Umbilical cord (tissue), 2 donors: ENCODE measurements around the gene CTNS. TPM values are rescaled to one million over a fixed set of nuclear protein-coding genes. Genes with fewer than 3 reads are reported as not detected.
"Not testable (repeated sequence)": the region's sequence is repeated elsewhere in the genome, so short reads cannot be mapped to it uniquely, and the experiment has no call there.

Experiments used
- DNase-seq: peaks from one replicate; pipeline ENCODE4 v3.0.0-alpha.2; 2015; ENCODE audit warnings: low spot score
- total RNA-seq: library from RNA; depleted of rRNA; stranded (reverse); fragments of >200 nt; gene quantifications from one replicate; pipeline ENCODE4 v1.2.3, GENCODE V29; 2014; ENCODE audit warnings: low replicate concordance; ENCODE audit not compliant: insufficient read depth

CTNS gene
- total RNA-seq, 1 donor from 2014 or later: 12.0 TPM

GRCh38 chr17:3682033-3682432 lies 45.5 kb downstream of the CTNS start:
- DNase-seq: no peak

DNA sequence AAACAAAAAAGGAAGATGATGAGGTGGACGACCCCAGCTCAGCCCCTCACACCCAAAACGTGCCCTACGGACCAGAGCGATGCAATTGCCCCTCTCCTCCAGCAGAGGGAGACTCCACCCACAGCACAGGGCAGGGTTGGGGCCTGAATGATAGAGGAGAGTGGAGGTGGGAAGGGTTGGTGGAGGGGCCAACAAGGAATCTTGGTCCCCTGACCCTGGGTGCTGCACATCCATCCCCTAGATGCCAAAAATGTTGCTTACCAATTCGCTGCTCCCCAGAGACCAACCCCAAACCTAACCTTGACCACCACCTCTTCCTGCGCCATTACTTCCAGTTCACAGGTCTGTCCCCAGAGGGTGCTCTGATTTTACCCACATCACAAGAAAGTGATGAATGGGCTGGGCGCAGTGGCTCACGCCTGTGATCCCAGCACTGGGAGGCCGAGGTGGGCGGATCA lies 46.5 kb downstream of the CTNS start:
- no peak for DNase-seq

- no peak for DNase-seq
Observed at GRCh38 chr17:3685174-3685573, 48.6 kb downstream of the CTNS start.

DNA sequence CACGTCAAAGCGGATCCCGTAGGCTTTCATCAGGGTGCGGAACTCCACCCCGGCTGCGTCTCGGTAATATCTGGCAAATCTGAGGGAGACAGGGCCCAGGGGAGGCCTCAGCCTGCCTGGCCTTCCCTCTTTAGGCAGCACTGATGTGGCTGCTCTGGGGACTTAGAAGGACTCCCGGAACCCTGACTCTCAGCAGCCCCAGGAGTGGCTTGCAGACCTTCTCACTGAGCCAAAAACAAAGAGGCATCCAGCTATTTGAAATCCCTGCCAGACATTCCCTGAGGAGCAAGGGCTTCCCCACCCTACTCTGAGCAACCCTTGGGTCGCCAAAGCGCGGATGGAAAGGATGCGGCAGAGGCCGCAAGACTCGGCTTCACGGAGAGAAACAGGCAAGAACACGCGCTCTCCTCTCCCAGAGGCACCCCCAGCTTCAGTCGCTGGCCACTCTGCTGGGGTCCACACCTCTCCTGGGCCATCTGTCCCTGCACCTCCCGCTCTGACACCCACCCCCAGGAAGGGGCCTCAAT lies 51.5 kb downstream of the CTNS start:
- no peak for DNase-seq

DNA sequence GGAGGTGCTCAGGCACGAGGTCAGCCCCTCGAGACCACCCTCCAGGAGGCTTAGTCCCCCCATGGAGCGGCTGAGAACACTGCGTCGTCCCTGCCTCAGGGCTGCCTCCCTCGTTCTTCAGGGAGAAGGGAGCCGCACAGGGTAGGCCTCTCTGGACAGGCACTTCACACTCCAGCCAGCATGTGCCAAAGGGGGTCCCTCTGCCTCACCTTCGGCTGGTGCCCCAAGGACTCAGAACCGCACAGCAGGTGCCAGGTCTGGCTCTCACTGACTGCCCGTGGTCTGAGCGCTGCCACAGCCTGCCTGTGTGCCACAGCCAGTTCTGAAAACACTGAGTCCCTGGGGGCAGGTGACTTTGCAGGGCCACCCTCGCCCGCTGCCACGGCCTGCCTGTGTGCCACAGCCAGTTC lies 52.3 kb downstream of the CTNS start:
- DNase-seq: no peak

DNA sequence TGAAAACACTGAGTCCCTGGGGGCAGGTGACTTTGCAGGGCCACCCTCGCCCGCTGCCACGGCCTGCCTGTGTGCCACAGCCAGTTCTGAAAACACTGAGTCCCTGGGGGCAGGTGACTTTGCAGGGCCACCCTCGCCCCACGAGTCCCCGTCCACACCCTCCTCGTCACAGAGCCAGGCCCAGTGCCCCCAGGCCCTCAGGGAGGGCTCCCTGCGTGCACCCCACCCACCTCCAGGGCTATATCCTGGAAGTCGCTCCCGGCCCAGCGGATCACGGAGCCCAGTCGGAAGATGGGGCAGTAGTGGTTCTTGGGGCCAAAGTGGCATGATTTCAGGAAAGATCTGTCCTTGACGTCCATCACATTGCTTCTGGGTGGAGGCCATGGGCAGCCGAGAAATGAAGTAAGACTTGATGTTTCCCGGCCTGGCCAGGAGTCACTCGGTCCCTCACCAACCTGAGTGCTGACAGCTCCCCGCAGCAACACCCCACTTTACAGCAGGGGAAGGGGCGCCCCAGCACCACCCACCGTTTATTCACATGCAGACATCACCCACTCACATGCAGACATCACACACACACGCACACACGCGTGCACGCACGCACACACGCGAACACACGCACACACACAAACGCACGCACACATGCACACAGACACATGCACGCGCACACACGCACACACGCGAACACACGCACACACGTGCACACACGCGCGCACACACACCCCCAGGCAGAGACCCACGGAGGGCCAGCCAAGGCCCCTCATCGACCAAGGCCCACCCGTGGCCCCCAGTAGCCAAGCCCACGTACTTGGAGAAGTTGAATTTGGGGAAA lies 52.9 kb downstream of the CTNS start:
- no peak for DNase-seq

DNA sequence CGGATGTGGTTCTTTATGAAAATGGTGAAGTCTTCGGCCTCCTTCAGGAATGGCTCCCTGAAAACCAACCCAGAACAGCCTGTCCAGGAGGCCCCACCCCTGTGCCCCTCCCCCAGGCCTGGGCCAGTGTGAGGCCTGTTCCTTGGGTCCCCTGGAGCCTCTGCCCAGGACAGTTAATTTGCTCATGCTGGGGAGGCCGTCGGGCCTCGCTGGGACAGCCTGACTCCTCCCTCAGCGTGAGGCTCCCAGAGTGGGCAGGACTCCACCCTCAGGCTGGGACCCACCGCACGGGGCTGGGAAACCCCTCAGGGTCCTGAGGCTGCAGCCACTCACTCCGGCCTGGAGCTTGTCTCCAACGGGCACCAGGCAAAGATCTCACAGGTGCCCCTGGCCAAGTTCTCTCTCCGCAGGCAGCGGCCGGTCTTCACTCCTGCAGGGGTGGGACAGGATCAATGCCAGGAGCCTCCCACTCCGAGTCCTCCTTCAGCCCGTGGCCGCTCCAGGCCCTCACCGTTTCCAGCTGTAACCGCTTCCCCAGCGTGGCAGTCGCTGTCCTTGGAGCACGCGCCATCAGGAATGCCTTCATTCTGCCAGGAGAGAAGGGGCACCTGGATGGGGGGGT lies 53.6 kb downstream of the CTNS start:
- DNase-seq: no peak

- no peak for DNase-seq
Observed at GRCh38 chr17:3691617-3692067, 55.1 kb downstream of the CTNS start.

- DNase-seq: no peak
Observed at GRCh38 chr17:3692346-3692745, 55.8 kb downstream of the CTNS start.

- DNase-seq: no peak
Observed at GRCh38 chr17:3693141-3693540, 56.6 kb downstream of the CTNS start.

GRCh38 chr17:3693829-3694231 lies 57.3 kb downstream of the CTNS start:
- no peak for DNase-seq

- DNase-seq: no peak
Observed at GRCh38 chr17:3695129-3695722, 58.7 kb downstream of the CTNS start.

DNA sequence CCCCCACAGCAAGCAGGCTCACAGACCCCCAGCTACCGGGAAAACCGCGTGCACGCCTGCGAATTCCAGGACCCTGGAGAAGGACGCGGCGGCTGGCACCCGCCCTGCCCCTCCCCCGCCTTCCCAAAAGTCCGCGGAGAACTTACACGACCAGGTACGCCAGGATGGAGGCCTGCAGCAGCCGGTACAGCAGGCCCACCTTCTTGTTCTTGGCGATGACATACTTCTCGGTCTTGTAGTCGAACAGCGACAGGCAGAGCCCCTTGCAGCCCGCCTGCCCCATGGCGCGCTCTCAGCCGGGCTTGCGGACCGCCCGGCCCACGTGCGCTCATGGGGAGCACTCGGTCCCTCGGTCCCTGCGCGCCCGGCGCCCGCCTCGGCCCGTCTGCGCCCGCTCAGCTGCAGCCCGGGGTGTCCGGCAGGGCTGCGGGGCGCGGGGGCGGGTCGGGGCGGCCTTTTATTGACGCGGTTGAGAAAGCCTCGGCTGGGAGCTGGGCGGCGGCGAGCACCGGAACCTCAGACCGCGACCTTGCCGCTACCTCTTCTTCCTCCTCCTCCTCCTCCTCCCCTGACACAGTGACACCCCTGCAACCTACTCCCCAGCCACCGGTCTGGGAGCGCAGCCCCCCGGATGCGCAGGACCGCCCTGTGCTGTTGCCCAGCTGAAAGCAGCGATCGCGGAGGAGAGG lies 59.3 kb downstream of the CTNS start, which contains the start of gene P2RX5:
Gene P2RX5 (minus strand): TSS at position 433 of the 689 bp plus-strand sequence. CDS start 150 bp downstream, at position 283.
- DNase-seq: no peak

DNA sequence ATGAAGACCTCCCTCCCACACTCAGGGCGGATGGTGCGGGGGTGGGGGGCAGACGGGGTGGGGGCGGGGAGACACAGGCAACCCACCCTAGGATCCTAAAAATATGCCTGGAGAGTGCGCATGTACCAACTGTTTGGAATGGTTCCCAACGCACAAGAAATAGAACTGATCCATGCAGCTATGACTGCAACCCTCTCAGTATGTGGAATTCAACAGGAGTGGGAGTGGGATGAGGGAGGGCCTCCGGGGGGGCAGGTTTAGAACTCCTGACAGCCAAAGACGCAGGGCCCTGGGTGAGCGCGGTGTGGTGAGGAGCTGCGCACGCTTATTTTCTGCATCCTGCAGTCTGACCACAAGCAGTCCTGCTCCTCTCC lies 60.5 kb downstream of the CTNS start:
- DNase-seq: no peak

GRCh38 chr17:3698139-3698538 lies 61.6 kb downstream of the CTNS start:
- no peak for DNase-seq

- no peak for DNase-seq
Observed at GRCh38 chr17:3699951-3700350, 63.4 kb downstream of the CTNS start.

- not testable (repeated sequence) for DNase-seq
Observed at GRCh38 chr17:3702041-3702539, 65.5 kb downstream of the CTNS start.

- DNase-seq: no peak
Observed at GRCh38 chr17:3704931-3705717, 68.6 kb downstream of the CTNS start.

DNA sequence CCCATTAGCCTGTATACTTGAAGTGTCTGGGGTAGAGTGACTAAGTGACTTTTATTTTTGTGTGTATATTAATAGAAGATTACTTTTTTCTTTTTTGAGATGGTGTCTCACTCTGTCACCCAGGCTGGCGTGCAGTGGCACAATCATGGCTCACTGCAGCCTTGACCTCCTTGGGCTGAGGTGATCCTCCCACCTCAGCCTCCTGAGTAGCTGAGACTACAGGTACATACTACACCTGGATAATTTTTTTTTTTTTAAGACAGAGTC lies 69.1 kb downstream of the CTNS start:
- not testable (repeated sequence) for DNase-seq

- no peak for DNase-seq
Observed at GRCh38 chr17:3708366-3708765, 71.8 kb downstream of the CTNS start.

DNA sequence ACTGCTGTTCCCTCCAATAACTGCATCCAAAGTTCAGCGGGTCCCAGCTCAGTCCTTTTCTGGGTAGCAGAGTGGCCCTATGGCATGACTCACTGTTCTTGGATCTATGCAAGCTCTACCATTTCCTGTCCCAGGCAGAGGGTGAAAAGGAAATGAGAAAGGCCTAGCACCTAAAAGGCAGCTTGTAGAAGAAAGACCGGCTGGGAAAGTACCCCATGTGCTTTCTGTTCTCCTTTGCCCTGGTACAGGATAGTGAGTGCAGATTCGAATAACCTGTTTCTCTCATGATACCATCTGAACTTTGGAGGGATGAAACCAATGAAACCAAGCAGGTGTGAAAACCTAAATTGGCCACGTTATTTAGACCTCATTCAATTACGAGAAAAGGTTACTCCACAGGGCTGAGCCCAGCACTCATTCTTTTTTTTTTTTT lies 74.4 kb downstream of the CTNS start:
- DNase-seq: no peak
